CD4-positive, alpha-beta memory T cell (primary cell): ENCODE measurements around the gene CTNNA2. TPM values are rescaled to one million over a fixed set of nuclear protein-coding genes. Genes with fewer than 3 reads are reported as not detected.

Source experiments
- CTCF ChIA-PET: fragments of 350-600 bp; sonication (Branson Sonifier 250); formaldehyde crosslinking; loops from one replicate; lab custom pipeline; 2021; ENCODE audit warnings: inconsistent platforms; ENCODE audit not compliant: partially characterized antibody; lab: Charles Lee
- POLR2A ChIA-PET: fragments of 350-600 bp; sonication (Branson Sonifier 250); formaldehyde crosslinking; loops from one replicate; lab custom pipeline; 2021; ENCODE audit not compliant: partially characterized antibody; lab: Charles Lee
- DNase-seq, 5 donors: peaks; one replicate each; pipeline versions ENCODE4 v3.0.0 to v3.0.0-alpha.2; 2020 to 2022; ENCODE audit warnings: mixed read lengths in 1 of 5
- H3K27ac ChIP-seq: one replicate; pipeline ENCODE4 v1.7.0; 2013; ENCODE audit warnings: low read depth, low read length
- H3K27me3 ChIP-seq: 2 replicates; pipeline ENCODE4 v1.7.0; 2013; ENCODE audit warnings: mild to moderate bottlenecking, low read length, moderate library complexity; ENCODE audit not compliant: insufficient read depth
- H3K36me3 ChIP-seq: 2 replicates; pipeline ENCODE4 v1.7.0; 2013; ENCODE audit warnings: mild to moderate bottlenecking, low read length, moderate library complexity; ENCODE audit not compliant: insufficient read depth
- H3K4me1 ChIP-seq: 2 replicates; pipeline ENCODE4 v1.7.0; 2013; ENCODE audit warnings: mild to moderate bottlenecking, low read length, moderate library complexity; ENCODE audit not compliant: insufficient read depth
- H3K4me3 ChIP-seq, 2 donors: one replicate each; pipeline ENCODE4 v1.7.0; 2013; ENCODE audit warnings: low read length in 2 of 2, mild to moderate bottlenecking in 1 of 2
- H3K9me3 ChIP-seq, 2 donors: one replicate each; pipeline ENCODE4 v1.7.0; 2013; ENCODE audit warnings: low read length in 2 of 2, control low read depth in 1 of 2; ENCODE audit not compliant: control insufficient read depth in 1 of 2
- H3K27ac Mint-ChIP-seq, 7 donors: one replicate each; pipeline ENCODE4 v1.8.0; 2020 to 2021; ENCODE audit warnings: mixed read lengths in 7 of 7, mild to moderate bottlenecking in 6 of 7, inconsistent platforms in 3 of 7, moderate library complexity in 3 of 7
- H3K27me3 Mint-ChIP-seq, 2 donors: one replicate each; pipeline ENCODE4 v1.8.0; 2020 to 2021; ENCODE audit warnings: mixed read lengths in 2 of 2
- H3K36me3 Mint-ChIP-seq, 2 donors: one replicate each; pipeline ENCODE4 v1.8.0; 2020 to 2021; ENCODE audit warnings: mixed read lengths in 2 of 2, inconsistent platforms in 1 of 2, mild to moderate bottlenecking in 1 of 2
- H3K4me1 Mint-ChIP-seq, 4 donors: one replicate each; pipeline ENCODE4 v1.8.0; 2020 to 2021; ENCODE audit warnings: mixed read lengths in 4 of 4, mild to moderate bottlenecking in 1 of 4
- H3K4me3 Mint-ChIP-seq, 8 donors: one replicate each; pipeline ENCODE4 v1.8.0; 2020 to 2021; ENCODE audit warnings: mixed read lengths in 8 of 8, mild to moderate bottlenecking in 7 of 8, moderate library complexity in 6 of 8, inconsistent platforms in 3 of 8
- H3K9me3 Mint-ChIP-seq, 8 donors: one replicate each; pipeline ENCODE4 v1.8.0; 2020 to 2021; ENCODE audit warnings: mixed read lengths in 8 of 8, mild to moderate bottlenecking in 5 of 8, inconsistent platforms in 3 of 8, moderate library complexity in 1 of 8
- intact Hi-C: fragments of 100-400 bp; cut with micrococcal nuclease; formaldehyde crosslinking; loops from one replicate; pipeline ENCODE4 v1.15.1; 2023
- polyA plus RNA-seq, 2 donors: library from polyadenylated mRNA; unstranded; fragments of 300-500 nt; fragmentation: Illumina TruSeq; gene quantifications; one replicate each; pipeline ENCODE4 v1.2.3, GENCODE V29; 2021
- total RNA-seq, 2 experiments: library from RNA; stranded (reverse); gene quantifications; one replicate each; pipeline ENCODE4 v1.2.3, GENCODE V29; 2021

Gene CTNNA2
- total and polyA plus RNA-seq, 4 experiments from 2014 or later, result not detected

DNA sequence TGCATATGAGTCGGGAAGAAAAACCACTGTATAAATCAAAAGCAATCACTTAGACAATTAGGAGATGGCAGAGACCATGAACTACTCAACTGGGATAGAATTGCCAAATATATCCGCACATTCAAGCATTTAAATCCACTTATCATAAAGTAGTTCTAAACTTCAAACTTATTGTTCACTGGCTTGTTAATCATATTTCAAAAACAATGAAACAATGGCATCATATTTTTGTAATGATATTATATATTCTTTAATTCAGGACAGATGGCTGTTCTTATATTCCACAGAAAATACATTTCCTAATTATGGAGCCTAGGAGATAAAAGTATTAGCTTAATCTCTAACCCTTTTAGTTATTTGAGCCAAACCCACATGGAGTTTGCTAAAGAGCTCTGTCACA lies 263.6 kb downstream of the CTNNA2 start:
- no peak for DNase-seq
- intact Hi-C loops, result no loop called here
- POLR2A ChIA-PET, result no interaction called here
- H3K27me3 ChIP-seq, result no peaks in the 10 kb centered on the region
- H3K27me3 Mint-ChIP-seq, result no peaks in the 10 kb centered on the region
- H3K36me3 ChIP-seq, result no peaks in the 10 kb centered on the region
- no peaks in the 10 kb centered on the region for H3K36me3 Mint-ChIP-seq
- H3K4me3 ChIP-seq, result no peak overlapping the region
- no peaks in the 10 kb centered on the region for H3K4me1 ChIP-seq
- no peak overlapping the region for H3K27ac Mint-ChIP-seq
- no peaks in the 10 kb centered on the region for H3K4me1 Mint-ChIP-seq
- H3K27ac ChIP-seq, result no peak overlapping the region
- CTCF ChIA-PET, result interaction anchor here (1.0 kb wide), 1 partner anchor 16 kb away, joined by 3 read pairs; no protein-coding TSS in a partner anchor
- peaks cover 0 to 17% (median 5%) of the 10 kb centered on the region in 8 donors for H3K9me3 Mint-ChIP-seq
- no peaks in the 10 kb centered on the region for H3K9me3 ChIP-seq
- no peak overlapping the region for H3K4me3 Mint-ChIP-seq

DNA sequence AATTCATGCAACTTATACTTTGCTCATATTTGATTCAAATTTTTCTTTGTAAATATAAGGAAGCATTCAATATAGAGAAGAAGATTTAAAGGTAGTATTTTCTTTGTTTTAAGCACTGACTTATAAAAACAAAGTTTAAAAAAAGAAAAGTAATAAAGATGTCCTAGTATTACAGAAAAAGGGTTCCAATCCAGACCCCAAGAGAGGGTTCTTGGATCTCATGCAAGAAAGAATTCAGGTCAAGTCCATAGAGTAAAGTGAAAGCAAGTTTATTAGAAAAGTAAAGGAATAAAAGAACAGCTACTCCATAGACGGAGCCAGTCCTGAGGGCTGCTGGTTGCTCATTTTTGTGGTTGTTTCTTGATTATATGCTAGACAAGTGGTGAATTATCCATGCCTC lies 267.9 kb downstream of the CTNNA2 start:
- Mint-ChIP-seq H3K27ac (no peak overlapping the region), H3K4me3 (no peak overlapping the region), H3K36me3 (no peaks in the 10 kb centered on the region), H3K4me1 (no peaks in the 10 kb centered on the region), H3K27me3 (no peaks in the 10 kb centered on the region), H3K9me3 (peaks cover 0 to 9% (median 5%) of the 10 kb centered on the region in 8 donors)
- H3K4me1 ChIP-seq, result no peaks in the 10 kb centered on the region
- no peak overlapping the region for H3K4me3 ChIP-seq
- H3K36me3 ChIP-seq, result no peaks in the 10 kb centered on the region
- CTCF ChIA-PET, result no interaction called here
- POLR2A ChIA-PET, result no interaction called here
- no peak for DNase-seq
- H3K9me3 ChIP-seq, result no peaks in the 10 kb centered on the region
- intact Hi-C loops, result no loop called here
- H3K27me3 ChIP-seq, result no peaks in the 10 kb centered on the region
- no peak overlapping the region for H3K27ac ChIP-seq

DNA sequence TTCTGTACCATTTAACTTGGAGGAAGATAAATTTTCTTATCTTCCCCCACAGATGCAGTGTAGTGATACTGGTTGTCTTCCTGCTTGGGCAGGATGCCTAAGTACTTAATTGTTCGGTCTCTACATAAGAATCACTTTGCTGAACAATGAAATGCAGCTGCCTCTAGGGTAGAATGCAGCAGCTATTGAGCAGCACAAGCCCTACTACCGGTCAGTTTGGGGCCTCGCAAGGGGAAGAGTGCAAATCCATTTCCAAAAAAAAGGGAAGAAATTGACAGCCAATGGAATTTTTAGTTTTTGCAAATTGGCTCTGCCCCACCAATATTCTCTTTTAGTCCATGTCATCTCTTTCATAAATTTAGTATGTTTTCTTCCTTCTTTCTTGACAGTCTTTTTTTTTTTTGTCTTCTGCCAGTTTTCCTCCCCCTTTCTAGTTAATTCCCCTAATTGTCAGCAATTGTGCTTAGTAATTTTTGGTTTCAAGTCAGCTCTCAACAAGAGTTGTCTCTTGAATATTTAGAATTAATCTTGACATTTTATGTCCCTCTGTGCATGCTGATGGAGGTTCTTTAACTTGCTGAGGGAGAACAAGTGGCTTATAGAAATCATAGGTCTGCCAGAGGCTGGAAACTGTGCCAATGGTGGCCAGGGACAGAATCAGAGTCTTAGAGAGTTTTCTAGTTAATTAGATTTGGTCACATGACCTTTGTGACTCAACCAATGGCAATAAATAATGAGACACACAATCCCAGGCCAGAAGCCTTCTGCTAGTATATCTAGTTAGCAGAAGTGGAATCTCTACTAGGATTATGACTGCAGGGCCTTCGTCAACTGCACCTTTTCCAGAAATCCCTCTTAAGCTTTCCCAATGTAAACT lies 270.0 kb downstream of the CTNNA2 start:
- Histone ChIP-seq H3K4me1 (no peaks in the 10 kb centered on the region), H3K27me3 (no peaks in the 10 kb centered on the region), H3K9me3 (no peaks in the 10 kb centered on the region), H3K27ac (no peak overlapping the region), H3K4me3 (no peak overlapping the region), H3K36me3 (no peaks in the 10 kb centered on the region)
- H3K9me3 Mint-ChIP-seq, result peaks cover 0 to 11% (median 4%) of the 10 kb centered on the region in 8 donors
- H3K27ac Mint-ChIP-seq, result no peak overlapping the region
- no peak for DNase-seq
- POLR2A ChIA-PET, result no interaction called here
- no peaks in the 10 kb centered on the region for H3K27me3 Mint-ChIP-seq
- no peaks in the 10 kb centered on the region for H3K36me3 Mint-ChIP-seq
- CTCF ChIA-PET, result no interaction called here
- intact Hi-C loops, result no loop called here
- H3K4me1 Mint-ChIP-seq, result no peaks in the 10 kb centered on the region
- H3K4me3 Mint-ChIP-seq, result no peak overlapping the region

DNA sequence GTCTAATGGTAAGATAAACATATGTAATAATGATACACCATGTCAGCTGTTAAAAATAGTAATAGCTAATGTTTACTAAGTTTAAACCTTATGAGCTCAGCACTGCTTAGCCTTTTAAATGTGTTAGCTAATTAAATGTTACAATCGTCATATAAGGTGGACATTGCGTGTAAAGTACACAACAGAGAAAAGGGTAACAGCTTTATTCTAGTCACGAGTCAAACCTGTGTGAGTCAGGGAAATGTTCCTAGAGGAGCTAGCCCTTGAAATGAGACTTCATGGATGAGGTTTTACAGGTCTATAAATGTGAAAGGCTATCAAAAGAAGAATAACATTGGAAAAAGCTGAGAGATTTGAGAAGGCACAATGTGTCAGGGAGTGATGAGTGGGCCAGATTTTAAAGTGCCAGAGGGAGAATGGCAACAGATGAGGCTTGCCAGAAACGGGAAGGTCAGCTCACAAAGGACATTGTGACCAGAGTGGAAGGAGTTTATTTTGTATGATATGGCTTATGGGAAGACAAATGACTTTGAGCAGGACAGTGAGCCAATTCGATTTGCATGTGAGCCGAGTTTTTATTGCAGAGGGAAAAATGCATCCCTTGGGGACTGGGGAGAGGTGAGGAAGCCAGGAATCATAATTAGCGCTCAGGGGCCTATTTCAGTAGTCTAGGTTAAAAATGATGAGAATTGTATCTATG lies 276.3 kb downstream of the CTNNA2 start:
- ChIA-PET CTCF (no interaction called here), POLR2A (no interaction called here)
- Histone ChIP-seq H3K36me3 (no peaks in the 10 kb centered on the region), H3K4me3 (no peak overlapping the region), H3K27ac (no peak overlapping the region), H3K27me3 (no peaks in the 10 kb centered on the region), H3K4me1 (no peaks in the 10 kb centered on the region), H3K9me3 (no peaks in the 10 kb centered on the region)
- no peak for DNase-seq
- intact Hi-C loops, result no loop called here
- H3K36me3 Mint-ChIP-seq, result no peaks in the 10 kb centered on the region
- H3K27ac Mint-ChIP-seq, result no peak overlapping the region
- no peaks in the 10 kb centered on the region for H3K4me1 Mint-ChIP-seq
- H3K4me3 Mint-ChIP-seq, result no peak overlapping the region
- H3K9me3 Mint-ChIP-seq, result peaks cover 0 to 8% (median 4%) of the 10 kb centered on the region in 8 donors
- no peaks in the 10 kb centered on the region for H3K27me3 Mint-ChIP-seq

DNA sequence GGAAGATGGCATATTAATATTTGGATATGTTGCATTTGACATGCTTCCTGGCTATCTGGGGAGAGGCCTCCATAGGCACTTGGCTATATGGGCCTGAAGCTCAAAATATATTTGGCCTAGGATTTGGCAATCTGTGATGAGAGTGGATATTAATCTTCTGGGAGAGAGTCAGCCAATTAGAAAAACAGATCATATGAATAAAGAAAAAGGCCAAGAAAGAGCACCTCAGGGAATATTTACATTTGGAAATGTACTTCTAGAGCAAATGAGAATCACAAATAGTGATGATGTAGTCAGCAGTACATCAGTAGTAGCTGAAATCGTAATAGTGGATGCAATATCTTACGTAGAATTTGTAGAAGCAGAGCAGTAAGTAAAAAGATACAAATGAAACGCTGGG lies 277.0 kb downstream of the CTNNA2 start:
- CTCF ChIA-PET, result no interaction called here
- no peaks in the 10 kb centered on the region for H3K27me3 ChIP-seq
- no peak overlapping the region for H3K27ac Mint-ChIP-seq

DNA sequence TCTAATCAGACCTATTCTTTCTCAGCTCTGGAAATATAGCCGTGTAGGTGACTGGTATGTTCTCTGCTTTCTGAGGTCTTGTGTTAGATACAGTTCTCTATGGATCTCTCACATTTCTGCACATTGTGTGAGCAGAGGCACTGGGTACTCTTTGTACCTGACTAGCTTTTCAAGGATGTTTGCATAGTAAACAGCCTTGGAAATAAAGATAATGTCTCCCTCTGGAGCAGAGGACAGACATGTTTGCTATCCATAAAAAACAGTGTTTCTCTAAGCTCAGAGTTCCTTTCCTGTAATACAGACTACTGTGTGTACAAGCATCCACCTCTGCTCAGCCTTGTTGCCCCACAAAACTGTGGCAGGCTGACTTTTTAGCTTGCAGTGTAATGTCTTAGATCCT lies 279.2 kb downstream of the CTNNA2 start:
- Mint-ChIP-seq H3K4me1 (no peaks in the 10 kb centered on the region), H3K4me3 (no peak overlapping the region), H3K27ac (no peak overlapping the region), H3K27me3 (no peaks in the 10 kb centered on the region), H3K36me3 (no peaks in the 10 kb centered on the region), H3K9me3 (peaks cover 0 to 8% (median 0%) of the 10 kb centered on the region in 8 donors)
- DNase-seq, result no peak
- POLR2A ChIA-PET, result no interaction called here
- intact Hi-C loops, result no loop called here
- Histone ChIP-seq H3K9me3 (peaks cover 0 to 5% of the 10 kb centered on the region in 2 donors), H3K4me3 (no peak overlapping the region), H3K27me3 (no peaks in the 10 kb centered on the region), H3K27ac (no peak overlapping the region), H3K4me1 (no peaks in the 10 kb centered on the region), H3K36me3 (no peaks in the 10 kb centered on the region)
- CTCF ChIA-PET, result interaction anchor here (1.0 kb wide), 1 partner anchor 15 kb away, joined by 3 read pairs; no protein-coding TSS in a partner anchor

More for the DNA sequence above, 277.0 kb downstream of the CTNNA2 start:
- Histone ChIP-seq H3K9me3 (no peaks in the 10 kb centered on the region), H3K27ac (no peak overlapping the region), H3K36me3 (no peaks in the 10 kb centered on the region), H3K4me1 (no peaks in the 10 kb centered on the region), H3K4me3 (no peak overlapping the region)
- intact Hi-C loops, result no loop called here
- Mint-ChIP-seq H3K27me3 (no peaks in the 10 kb centered on the region), H3K4me3 (no peak overlapping the region), H3K9me3 (peaks cover 0 to 8% (median 3%) of the 10 kb centered on the region in 8 donors), H3K4me1 (no peaks in the 10 kb centered on the region), H3K36me3 (no peaks in the 10 kb centered on the region)
- DNase-seq, result no peak
- POLR2A ChIA-PET, result no interaction called here

DNA sequence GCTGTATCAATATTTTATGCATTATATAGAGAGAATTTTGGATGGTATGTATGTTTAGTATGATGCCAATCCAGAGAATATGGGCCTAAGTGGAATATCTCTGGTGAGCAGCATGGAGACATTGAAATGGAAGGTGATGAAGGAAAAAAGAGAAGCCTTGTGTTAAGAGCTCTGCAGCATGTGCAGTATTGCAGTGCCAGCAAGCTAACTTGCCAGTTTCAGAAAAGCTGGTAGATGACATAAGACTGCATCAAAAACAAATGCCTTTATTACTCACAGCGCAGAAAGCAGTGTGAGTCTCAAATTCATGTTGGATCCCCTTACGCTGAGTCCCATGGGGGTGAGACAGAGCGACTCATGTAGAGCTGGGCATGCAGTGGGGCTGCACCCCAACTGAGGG lies 280.2 kb downstream of the CTNNA2 start:
- Histone ChIP-seq H3K27ac (no peak overlapping the region), H3K36me3 (no peaks in the 10 kb centered on the region), H3K4me1 (no peaks in the 10 kb centered on the region), H3K9me3 (peaks cover 0 to 5% of the 10 kb centered on the region in 2 donors), H3K27me3 (no peaks in the 10 kb centered on the region), H3K4me3 (no peak overlapping the region)
- Mint-ChIP-seq H3K9me3 (peaks cover 0 to 8% (median 2%) of the 10 kb centered on the region in 8 donors), H3K36me3 (no peaks in the 10 kb centered on the region), H3K4me1 (no peaks in the 10 kb centered on the region), H3K27me3 (no peaks in the 10 kb centered on the region), H3K27ac (no peak overlapping the region), H3K4me3 (no peak overlapping the region)
- CTCF ChIA-PET, result interaction anchor here (1.0 kb wide), 1 partner anchor 16 kb away, joined by 3 read pairs; no protein-coding TSS in a partner anchor
- POLR2A ChIA-PET, result no interaction called here
- intact Hi-C loops, result no loop called here
- DNase-seq, result no peak
